Panc1 (cell line): ENCODE measurements around the gene D2HGDH. TPM values are rescaled to one million over a fixed set of nuclear protein-coding genes. Genes with fewer than 3 reads are reported as not detected.
"Not testable (repeated sequence)": the region's sequence is repeated elsewhere in the genome, so short reads cannot be mapped to it uniquely, and the experiment has no call there.

Experiments used
- ATAC-seq: fragments of 200-7000 bp; cut with Tn5 transposase; 2 replicates; pipeline ENCODE4 v1.9.1; 2020; ENCODE audit warnings: mild to moderate bottlenecking, moderate library complexity
- BruUV-seq: library from RNA; stranded (reverse); fragments of 400-500 nt; replicated peaks from 2 replicates; lab custom pipeline; 2021; lab: Mats Ljungman, UMichigan
- CTCF ChIA-PET: fragments of 300-600 bp; sonication (Branson Sonifier 250); formaldehyde crosslinking; loops from one replicate; lab custom pipeline; 2022; ENCODE audit warnings: antibody characterized with exemption; lab: Charles Lee
- POLR2A ChIA-PET: fragments of 300-600 bp; sonication (Branson Sonifier 250); formaldehyde crosslinking; loops from one replicate; lab custom pipeline; 2022; ENCODE audit warnings: antibody characterized with exemption; lab: Charles Lee
- DNase-seq: peaks from one replicate; pipeline ENCODE4 v3.0.0-alpha.2; 2010; ENCODE audit warnings: low read depth, low spot score
- H3K27ac ChIP-seq: 2 replicates; pipeline ENCODE4 v1.5.1; 2011; ENCODE audit warnings: mild to moderate bottlenecking, low read length, inconsistent platforms
- H3K27me3 ChIP-seq: fragments of 200-500 bp; sonication (Bioruptor generic); 2 replicates; pipeline ENCODE4 v1.6.0; 2014; ENCODE audit warnings: low read length, inconsistent platforms; ENCODE audit not compliant: control insufficient read depth, insufficient read depth
- H3K36me3 ChIP-seq: fragments of 200-500 bp; sonication (Bioruptor generic); 2 replicates; pipeline ENCODE4 v1.5.1; 2014; ENCODE audit warnings: inconsistent platforms, mild to moderate bottlenecking, low read length, moderate library complexity; ENCODE audit not compliant: control insufficient read depth, insufficient read depth
- H3K4me1 ChIP-seq: 2 replicates; pipeline ENCODE4 v1.5.1; 2011; ENCODE audit warnings: inconsistent platforms, mild to moderate bottlenecking, low read length, moderate library complexity; ENCODE audit not compliant: control insufficient read depth, insufficient read depth
- H3K4me3 ChIP-seq, 2 experiments: 2 replicates each; pipeline ENCODE4 v1.5.1; 2011 to 2012; ENCODE audit warnings: low read depth in 2 of 2, low read length in 2 of 2, mild to moderate bottlenecking in 2 of 2, inconsistent platforms in 1 of 2, moderate library complexity in 1 of 2
- H3K9me3 ChIP-seq: fragments of 200-500 bp; sonication (Bioruptor generic); 2 replicates; pipeline ENCODE4 v1.5.1; 2014; ENCODE audit warnings: low read depth, mild to moderate bottlenecking, inconsistent platforms, low read length, moderate library complexity; ENCODE audit not compliant: control insufficient read depth, insufficient read depth
- CTCF ChIP-seq: fragments of 450-650 bp; IDR thresholded peaks from 2 replicates; pipeline ENCODE4 v1.5.1; 2017; ENCODE audit warnings: mild to moderate bottlenecking
- POLR2AphosphoS5 ChIP-seq: IDR thresholded peaks from 2 replicates; pipeline ENCODE4 v1.6.1; 2012; ENCODE audit warnings: mild to moderate bottlenecking, low read depth, low read length, moderate library complexity
- REST ChIP-seq, 2 experiments: IDR thresholded peaks; 2 replicates each; pipeline ENCODE4 v1.6.1; 2011 to 2012; ENCODE audit warnings: low read depth in 2 of 2, control low read depth in 1 of 2, low read length in 1 of 2, mild to moderate bottlenecking in 1 of 2, moderate library complexity in 1 of 2; ENCODE audit not compliant: insufficient read depth in 1 of 2
- SIN3A ChIP-seq: IDR thresholded peaks from 2 replicates; pipeline ENCODE4 v1.6.1; 2012; ENCODE audit warnings: low read depth, mild to moderate bottlenecking, low read length, moderate library complexity, borderline replicate concordance; ENCODE audit not compliant: insufficient read depth
- TCF7L2 ChIP-seq: IDR thresholded peaks from 2 replicates; pipeline ENCODE4 v1.6.1; 2011; ENCODE audit warnings: mild to moderate bottlenecking, low read depth, low read length, inconsistent platforms
- in situ Hi-C: cut with HindIII; loops from 2 replicates; pipeline ENCODE4 v1.10.0; 2016; ENCODE audit warnings: low sequenced_read_pairs, low pct_unique_long_range_greater_than_20kb
- intact Hi-C: fragments of 100-400 bp; cut with micrococcal nuclease; formaldehyde crosslinking; loops from one replicate; pipeline ENCODE4 v1.10.0; 2022; ENCODE audit not compliant: unreplicated experiment
- total RNA-seq: library from RNA; stranded (reverse); gene quantifications from one replicate; pipeline ENCODE4 v1.2.1, GENCODE V29; 2021; ENCODE audit not compliant: unreplicated experiment

The D2HGDH gene
- total RNA-seq, 1 experiment from 2014 or later, result 53.0 TPM

GRCh38 chr2:241780939-241781569 lies 46.6 kb downstream of the D2HGDH start:
- Histone ChIP-seq H3K27ac (no peak overlapping the region), H3K27me3 (no peaks in the 10 kb centered on the region), H3K4me3 (no peak overlapping the region), H3K9me3 (peaks cover 11% of the 10 kb centered on the region; the same call in 1 of the 2 replicates), H3K36me3 (no peaks in the 10 kb centered on the region), H3K4me1 (peaks cover 4% of the 10 kb centered on the region; the same call in 1 of the 2 replicates)
- intact Hi-C loops (no loop called here), in situ Hi-C loops (no loop called here)
- CTCF ChIA-PET, result no interaction called here
- no peak for TF ChIP-seq POLR2AphosphoS5
- TF ChIP-seq CTCF, result no peak
- no peak for TF ChIP-seq SIN3A
- no peak for TF ChIP-seq TCF7L2
- TF ChIP-seq REST (IDR thresholded peaks at IDR 0.05; ENCODE audit: insufficient read depth in 1 of 2, low read depth in 2 of 2, low read length in 1 of 2), result no peak
- no peak for DNase-seq
- POLR2A ChIA-PET, result no interaction called here
- ATAC-seq, result no peak
- no TSS peak for BruUV-seq

GRCh38 chr2:241782053-241782452 lies 47.6 kb downstream of the D2HGDH start:
- CTCF ChIA-PET, result not testable (repeated sequence)

DNA sequence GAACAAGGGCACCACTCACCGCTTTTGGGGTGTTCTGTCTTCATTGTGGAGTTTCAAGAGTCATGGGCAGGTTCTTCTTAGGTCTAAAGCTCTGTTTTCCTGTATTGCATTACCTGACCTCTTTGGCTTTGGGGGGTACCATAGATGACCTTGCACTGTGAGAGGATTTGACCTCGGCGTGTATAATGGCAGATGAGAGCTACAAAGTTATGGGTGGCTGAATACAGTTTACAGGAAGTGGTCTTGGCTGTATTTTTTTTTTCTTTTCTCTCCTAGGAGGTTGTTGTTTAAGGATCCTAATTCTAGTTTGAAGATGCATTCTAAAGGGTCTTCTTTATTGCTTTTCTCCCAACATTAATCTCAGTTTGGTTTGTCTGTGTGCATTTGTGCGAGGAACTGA lies 53.7 kb downstream of the D2HGDH start:
- Histone ChIP-seq H3K4me3 (no peak overlapping the region), H3K27ac (no peak overlapping the region), H3K9me3 (0 out of 2 replicates have a peak, but pooled peaks cover 3% of the 10 kb centered on the region), H3K27me3 (no peaks in the 10 kb centered on the region), H3K4me1 (no peaks in the 10 kb centered on the region), H3K36me3 (no peaks in the 10 kb centered on the region)
- intact Hi-C loops, result no loop called here
- in situ Hi-C loops, result no loop called here
- ChIA-PET CTCF (no interaction called here), POLR2A (no interaction called here)
- ATAC-seq (no peak), DNase-seq (no peak)
- TF ChIP-seq CTCF (no peak), REST (IDR thresholded peaks at IDR 0.05; ENCODE audit: insufficient read depth in 1 of 2, low read depth in 2 of 2, low read length in 1 of 2) (no peak), TCF7L2 (no peak), POLR2AphosphoS5 (no peak), SIN3A (no peak)
- no TSS peak for BruUV-seq

More at GRCh38 chr2:241782053-241782452, 47.6 kb downstream of the D2HGDH start:
- POLR2A ChIA-PET, H3K27ac ChIP-seq, H3K36me3 ChIP-seq, H3K27me3 ChIP-seq, ATAC-seq, H3K4me1 ChIP-seq, H3K4me3 ChIP-seq, BruUV-seq, DNase-seq, in situ Hi-C loops, intact Hi-C loops: not testable (repeated sequence)
- H3K9me3 ChIP-seq, result peaks cover 11% of the 10 kb centered on the region; the same call in 1 of the 2 replicates
